IPS DF 6.9 (cell line): Measurements from ENCODE around the gene CORO7.

Experiments used
- DNase-seq: peaks from one replicate; pipeline ENCODE4 v3.0.0-alpha.2; 2013; ENCODE audit warnings: low read depth, low spot score
- H3K27ac ChIP-seq: one replicate; pipeline ENCODE4 v1.5.1; 2013; ENCODE audit warnings: low read length, control low read depth
- H3K27me3 ChIP-seq: 2 replicates; pipeline ENCODE4 v1.6.1; 2013; ENCODE audit warnings: mild to moderate bottlenecking, low read length; ENCODE audit not compliant: control insufficient read depth, insufficient read depth
- H3K36me3 ChIP-seq: 2 replicates; pipeline ENCODE4 v1.6.1; 2013; ENCODE audit warnings: low read length; ENCODE audit not compliant: control insufficient read depth, insufficient read depth
- H3K4me1 ChIP-seq: 2 replicates; pipeline ENCODE4 v1.6.1; 2013; ENCODE audit warnings: low read length; ENCODE audit not compliant: control insufficient read depth, insufficient read depth
- H3K4me3 ChIP-seq: 2 replicates; pipeline ENCODE4 v1.5.1; 2013; ENCODE audit warnings: mild to moderate bottlenecking, low read length
- H3K9me3 ChIP-seq: 2 replicates; pipeline ENCODE4 v1.6.1; 2013; ENCODE audit warnings: low read length, inconsistent platforms; ENCODE audit not compliant: control insufficient read depth, insufficient read depth
- WGBS: extraction: QIAGEN DNeasy Blood & Tissue Kit; methylation state at CpG from one replicate; pipeline ENCODE4 v1.1.7; 2013; ENCODE audit warnings: mixed read lengths, missing lambda C conversion rate; ENCODE audit not compliant: insufficient read length, insufficient coverage; 5-methylcytosine and 5-hydroxymethylcytosine counted together

CORO7 gene

GRCh38 chr16:4360538-4361021, 55.8 kb downstream of the CORO7 start:
- Histone ChIP-seq H3K27me3 (no peaks in the 10 kb centered on the region), H3K27ac (no peak overlapping the region), H3K4me1 (no peaks in the 10 kb centered on the region), H3K9me3 (no peaks in the 10 kb centered on the region), H3K36me3 (no peaks in the 10 kb centered on the region), H3K4me3 (no peak overlapping the region)
- DNase-seq: no peak
- WGBS: no CpG with 5 or more reads among the region's 11 CpGs

GRCh38 chr16:4359914-4360313, 56.5 kb downstream of the CORO7 start:
- H3K9me3 ChIP-seq: no peaks in the 10 kb centered on the region
- H3K36me3 ChIP-seq: no peaks in the 10 kb centered on the region
- H3K27ac ChIP-seq: no peak overlapping the region
- H3K27me3 ChIP-seq: no peaks in the 10 kb centered on the region
- no peak overlapping the region for H3K4me3 ChIP-seq
- WGBS: 100% methylated on average over 2 of the region's 3 CpGs
- no peak for DNase-seq
- no peaks in the 10 kb centered on the region for H3K4me1 ChIP-seq

- H3K4me1 ChIP-seq: no peaks in the 10 kb centered on the region
- no peaks in the 10 kb centered on the region for H3K36me3 ChIP-seq
- no peak for DNase-seq
- H3K27ac ChIP-seq: no peak overlapping the region
- WGBS: no CpG with 5 or more reads among the region's 19 CpGs
- no peak overlapping the region for H3K4me3 ChIP-seq
- H3K27me3 ChIP-seq: no peaks in the 10 kb centered on the region
- no peaks in the 10 kb centered on the region for H3K9me3 ChIP-seq
These were observed 57.4 kb downstream of the CORO7 start for GRCh38 chr16:4358831-4359561.

GRCh38 chr16:4358236-4358635, 58.2 kb downstream of the CORO7 start:
- Histone ChIP-seq H3K27me3 (no peaks in the 10 kb centered on the region), H3K4me1 (no peaks in the 10 kb centered on the region), H3K9me3 (no peaks in the 10 kb centered on the region), H3K27ac (no peak overlapping the region), H3K36me3 (no peaks in the 10 kb centered on the region), H3K4me3 (no peak overlapping the region)
- DNase-seq: no peak
- no CpG with 5 or more reads among the region's 19 CpGs for WGBS

- H3K36me3 ChIP-seq: no peaks in the 10 kb centered on the region
- no peak for DNase-seq
- H3K27me3 ChIP-seq: no peaks in the 10 kb centered on the region
- no CpG with 5 or more reads among the region's 7 CpGs for WGBS
- no peaks in the 10 kb centered on the region for H3K4me1 ChIP-seq
- H3K4me3 ChIP-seq: no peak overlapping the region
- H3K27ac ChIP-seq: no peak overlapping the region
- H3K9me3 ChIP-seq: no peaks in the 10 kb centered on the region
These were observed 59.6 kb downstream of the CORO7 start for GRCh38 chr16:4356820-4357219.

- Histone ChIP-seq H3K27ac (no peak overlapping the region), H3K36me3 (no peaks in the 10 kb centered on the region), H3K9me3 (no peaks in the 10 kb centered on the region), H3K27me3 (no peaks in the 10 kb centered on the region), H3K4me1 (no peaks in the 10 kb centered on the region), H3K4me3 (no peak overlapping the region)
- WGBS: no CpG with 5 or more reads among the region's 20 CpGs
- DNase-seq: no peak
These were observed 61.6 kb downstream of the CORO7 start for GRCh38 chr16:4354512-4355409.

GRCh38 chr16:4353675-4354074, 62.7 kb downstream of the CORO7 start:
- H3K27me3 ChIP-seq: no peaks in the 10 kb centered on the region
- H3K4me1 ChIP-seq: no peaks in the 10 kb centered on the region
- H3K27ac ChIP-seq: no peak overlapping the region
- no peak overlapping the region for H3K4me3 ChIP-seq
- no peak for DNase-seq
- WGBS: no CpG with 5 or more reads among the region's 4 CpGs
- no peaks in the 10 kb centered on the region for H3K9me3 ChIP-seq
- H3K36me3 ChIP-seq: no peaks in the 10 kb centered on the region

- no peak for DNase-seq
- Histone ChIP-seq H3K27me3 (no peaks in the 10 kb centered on the region), H3K9me3 (no peaks in the 10 kb centered on the region), H3K36me3 (peaks cover 5% of the 10 kb centered on the region), H3K4me1 (no peaks in the 10 kb centered on the region), H3K4me3 (no peak overlapping the region), H3K27ac (no peak overlapping the region)
- WGBS: no CpG with 5 or more reads among the region's 5 CpGs
These were observed 63.6 kb downstream of the CORO7 start for GRCh38 chr16:4352843-4353242.

- H3K4me3 ChIP-seq: no peak overlapping the region
- DNase-seq: no peak
- H3K36me3 ChIP-seq: peaks cover 8% of the 10 kb centered on the region
- WGBS: no CpG with 5 or more reads among the region's 7 CpGs
- no peak overlapping the region for H3K27ac ChIP-seq
- H3K27me3 ChIP-seq: no peaks in the 10 kb centered on the region
- no peaks in the 10 kb centered on the region for H3K4me1 ChIP-seq
- no peaks in the 10 kb centered on the region for H3K9me3 ChIP-seq
These were observed 64.5 kb downstream of the CORO7 start for GRCh38 chr16:4351880-4352279.

- Histone ChIP-seq H3K4me1 (no peaks in the 10 kb centered on the region), H3K27me3 (no peaks in the 10 kb centered on the region), H3K4me3 (peak within 1 kb of the TSS; percentile 72), H3K36me3 (peaks cover 8% of the 10 kb centered on the region), H3K27ac (no peak within 1 kb of the TSS), H3K9me3 (no peaks in the 10 kb centered on the region)
- DNase-seq: peak; percentile 94
- WGBS: no CpG with 5 or more reads among the region's 81 CpGs
These were observed 65.4 kb downstream of the CORO7 start, which contains the start of gene PAM16 for GRCh38 chr16:4350787-4351659. Gene PAM16 (minus strand): TSS chr16:4351321. CDS start chr16:4351234, 87 bp downstream.
